ENCODE results near the gene DIS3.
"Not testable (repeated sequence)": the region's sequence is repeated elsewhere in the genome, so short reads cannot be mapped to it uniquely, and the experiment has no call there.

DIS3 gene

DNA sequence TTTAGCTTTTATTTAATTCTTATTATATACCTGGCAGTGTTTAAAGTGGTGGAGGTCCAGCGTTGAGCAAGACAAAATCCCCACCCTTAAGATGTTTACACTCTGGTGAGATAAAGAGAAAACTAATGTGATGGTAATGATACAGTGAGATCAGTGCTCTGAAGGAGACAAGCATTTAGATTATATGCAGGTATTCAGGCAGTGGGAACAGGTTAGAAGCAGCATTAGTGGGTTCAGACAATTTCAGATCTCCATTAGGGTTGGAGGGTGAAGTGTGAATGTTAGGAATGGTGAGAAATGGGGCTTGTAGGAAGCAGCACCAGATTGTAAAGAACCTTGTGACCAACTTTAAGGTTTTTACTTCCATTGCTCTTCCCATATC, 39.2 kb upstream of the DIS3 start:
- Histone ChIP-seq H3K4me1 (ENCODE audit: low read length) (no peaks in the 10 kb centered on the region), H3K9me2 (replicated peaks; ENCODE audit: insufficient read depth, low read length) (no peaks in the 10 kb centered on the region), H3K9me3 (replicated peaks; ENCODE audit: insufficient read depth, low read length) (no peaks in the 10 kb centered on the region), H3K27ac (ENCODE audit: low read length) (no peak overlapping the region), H3K27me3 (replicated peaks; ENCODE audit: insufficient read depth, low read length) (no peaks in the 10 kb centered on the region), H3K79me2 (ENCODE audit: low read length) (no peaks in the 10 kb centered on the region), H3K9ac (ENCODE audit: low read length) (no peak overlapping the region), H3K36me3 (replicated peaks; ENCODE audit: insufficient read depth, low read length) (no peaks in the 10 kb centered on the region), H3K4me2 (ENCODE audit: low read depth, low read length) (no peak overlapping the region), H4K20me1 (ENCODE audit: insufficient read depth, low read length) (no peaks in the 10 kb centered on the region), H2AFZ (ENCODE audit: low read length) (no peak overlapping the region), H3K4me3 (ENCODE audit: low read length) (no peak overlapping the region), H3F3A (ENCODE audit: insufficient read depth, low read length) (no peaks in the 10 kb centered on the region)
- DNase-seq: no peak
- TF ChIP-seq EZH2phosphoT487 (IDR thresholded peaks at IDR 0.05; ENCODE audit: low read length) (no peak), EZH2 (optimal IDR thresholded peaks at IDR 0.05; ENCODE audit: low read depth, low read length) (no peak)
- TF ChIP-seq, protein P1, sequence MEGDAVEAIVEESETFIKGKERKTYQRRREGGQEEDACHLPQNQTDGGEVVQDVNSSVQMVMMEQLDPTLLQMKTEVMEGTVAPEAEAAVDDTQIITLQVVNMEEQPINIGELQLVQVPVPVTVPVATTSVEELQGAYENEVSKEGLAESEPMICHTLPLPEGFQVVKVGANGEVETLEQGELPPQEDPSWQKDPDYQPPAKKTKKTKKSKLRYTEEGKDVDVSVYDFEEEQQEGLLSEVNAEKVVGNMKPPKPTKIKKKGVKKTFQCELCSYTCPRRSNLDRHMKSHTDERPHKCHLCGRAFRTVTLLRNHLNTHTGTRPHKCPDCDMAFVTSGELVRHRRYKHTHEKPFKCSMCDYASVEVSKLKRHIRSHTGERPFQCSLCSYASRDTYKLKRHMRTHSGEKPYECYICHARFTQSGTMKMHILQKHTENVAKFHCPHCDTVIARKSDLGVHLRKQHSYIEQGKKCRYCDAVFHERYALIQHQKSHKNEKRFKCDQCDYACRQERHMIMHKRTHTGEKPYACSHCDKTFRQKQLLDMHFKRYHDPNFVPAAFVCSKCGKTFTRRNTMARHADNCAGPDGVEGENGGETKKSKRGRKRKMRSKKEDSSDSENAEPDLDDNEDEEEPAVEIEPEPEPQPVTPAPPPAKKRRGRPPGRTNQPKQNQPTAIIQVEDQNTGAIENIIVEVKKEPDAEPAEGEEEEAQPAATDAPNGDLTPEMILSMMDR (IDR thresholded peaks at IDR 0.05; ENCODE audit: low read length): no peak

DNA sequence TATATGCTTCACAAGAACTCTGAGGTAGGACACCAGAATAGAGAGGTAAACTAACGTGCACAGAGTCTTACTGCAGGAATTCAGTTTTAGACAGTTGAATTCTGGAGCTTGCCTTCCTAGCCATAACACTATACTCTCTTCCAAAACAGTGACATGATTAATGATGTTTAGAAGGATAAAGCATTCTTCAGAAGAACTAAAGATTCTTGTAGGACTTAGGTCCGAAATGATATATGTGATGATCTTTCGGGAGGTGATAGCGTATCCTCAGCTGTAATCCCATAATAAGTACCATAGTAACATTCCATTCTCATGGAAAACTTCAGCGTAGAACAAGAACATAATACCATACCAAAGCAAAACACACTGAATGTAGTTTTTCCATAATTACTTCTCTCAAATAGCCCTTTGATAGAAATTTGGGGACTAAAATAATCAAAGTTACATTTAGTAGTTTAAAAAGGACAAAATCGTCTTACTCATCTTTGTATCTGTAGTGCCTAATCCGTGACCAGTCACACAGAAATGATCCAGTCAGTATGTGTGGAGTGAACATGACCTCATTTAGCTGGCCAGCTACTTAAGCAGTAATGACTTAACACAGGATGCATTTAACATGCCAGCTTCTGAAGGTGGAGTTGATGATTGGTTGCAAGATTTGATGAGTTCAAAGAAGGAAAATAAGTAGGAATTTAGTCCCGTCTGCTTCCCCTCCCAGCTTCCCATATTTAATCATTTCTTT, 38.6 kb upstream of the DIS3 start:
- no peak overlapping the region for H3K9ac ChIP-seq (ENCODE audit: low read length)
- no peak for DNase-seq
- no peaks in the 10 kb centered on the region for H3K9me2 ChIP-seq (replicated peaks; ENCODE audit: insufficient read depth, low read length)
- H2AFZ ChIP-seq (ENCODE audit: low read length): no peak overlapping the region
- H3K9me3 ChIP-seq (replicated peaks; ENCODE audit: insufficient read depth, low read length): no peaks in the 10 kb centered on the region
- H4K20me1 ChIP-seq (ENCODE audit: insufficient read depth, low read length): no peaks in the 10 kb centered on the region
- H3K27me3 ChIP-seq (replicated peaks; ENCODE audit: insufficient read depth, low read length): no peaks in the 10 kb centered on the region
- TF ChIP-seq EZH2 (optimal IDR thresholded peaks at IDR 0.05; ENCODE audit: low read depth, low read length): no peak
- TF ChIP-seq, protein P1 (IDR thresholded peaks at IDR 0.05; ENCODE audit: low read length): no peak
- TF ChIP-seq EZH2phosphoT487 (IDR thresholded peaks at IDR 0.05; ENCODE audit: low read length): no peak
- H3K4me1 ChIP-seq (ENCODE audit: low read length): no peaks in the 10 kb centered on the region
- no peak overlapping the region for H3K4me2 ChIP-seq (ENCODE audit: low read depth, low read length)
- no peak overlapping the region for H3K27ac ChIP-seq (ENCODE audit: low read length)
- no peaks in the 10 kb centered on the region for H3K36me3 ChIP-seq (replicated peaks; ENCODE audit: insufficient read depth, low read length)
- no peaks in the 10 kb centered on the region for H3F3A ChIP-seq (ENCODE audit: insufficient read depth, low read length)
- no peak overlapping the region for H3K4me3 ChIP-seq (ENCODE audit: low read length)
- no peaks in the 10 kb centered on the region for H3K79me2 ChIP-seq (ENCODE audit: low read length)

DNA sequence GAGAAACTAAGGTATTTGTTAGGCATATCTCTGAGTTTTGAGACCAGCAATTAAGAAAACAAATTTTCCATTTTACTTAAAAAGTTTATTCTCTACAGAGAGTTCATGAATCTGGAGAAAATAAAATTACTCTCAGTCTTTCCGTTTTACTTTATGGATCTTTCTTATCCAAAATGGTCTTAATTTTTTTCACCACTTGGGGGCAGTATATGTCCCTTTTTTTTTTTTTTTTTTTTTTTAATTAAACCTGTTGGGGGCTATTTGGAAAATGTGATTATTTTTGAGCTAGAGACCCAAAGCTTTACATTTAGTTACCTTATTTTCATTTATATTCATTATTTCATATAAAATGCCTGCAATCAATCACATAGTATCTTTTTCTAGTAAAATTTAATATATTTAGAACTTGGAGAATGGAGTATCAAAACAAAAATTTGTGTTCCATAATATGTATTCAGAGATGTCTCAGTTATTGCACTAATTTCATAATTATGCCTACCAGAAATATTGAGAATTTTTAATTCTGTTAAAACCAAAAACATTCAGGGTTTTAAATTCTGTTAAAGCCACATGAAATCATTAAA, 27.3 kb upstream of the DIS3 start:
- Histone ChIP-seq H3F3A (ENCODE audit: insufficient read depth, low read length) (no peaks in the 10 kb centered on the region), H3K27me3 (replicated peaks; ENCODE audit: insufficient read depth, low read length) (no peaks in the 10 kb centered on the region)

DNA sequence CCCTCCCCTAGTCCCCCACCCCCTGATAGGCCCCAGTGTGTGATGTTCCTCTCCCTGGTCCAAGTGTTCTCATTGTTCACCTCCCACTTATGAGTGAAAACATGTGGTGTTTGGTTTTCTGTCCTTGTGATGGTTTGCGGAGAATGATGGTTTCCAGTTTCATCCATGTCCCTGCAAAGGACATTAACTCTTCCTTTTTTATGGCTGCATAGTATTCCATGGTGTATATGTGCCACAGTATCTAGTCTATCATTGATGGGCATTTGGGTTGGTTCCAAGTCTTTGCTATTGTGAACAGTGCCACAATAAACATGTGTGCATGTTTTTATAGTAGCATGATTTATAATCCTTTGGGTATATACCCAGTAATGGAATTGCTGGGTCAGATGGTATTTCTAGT, 24.8 kb upstream of the DIS3 start:
- DNase-seq; H3K9me3 ChIP-seq (replicated peaks; ENCODE audit: insufficient read depth, low read length); H3K4me2 ChIP-seq (ENCODE audit: low read depth, low read length); H3K36me3 ChIP-seq (replicated peaks; ENCODE audit: insufficient read depth, low read length); H4K20me1 ChIP-seq (ENCODE audit: insufficient read depth, low read length); H3K27me3 ChIP-seq (replicated peaks; ENCODE audit: insufficient read depth, low read length); H2AFZ ChIP-seq (ENCODE audit: low read length); H3K4me1 ChIP-seq (ENCODE audit: low read length); H3K9ac ChIP-seq (ENCODE audit: low read length); H3F3A ChIP-seq (ENCODE audit: insufficient read depth, low read length); H3K27ac ChIP-seq (ENCODE audit: low read length); H3K4me3 ChIP-seq (ENCODE audit: low read length); H3K9me2 ChIP-seq (replicated peaks; ENCODE audit: insufficient read depth, low read length); H3K79me2 ChIP-seq (ENCODE audit: low read length): not testable (repeated sequence)

More for the DNA sequence above, 27.3 kb upstream of the DIS3 start:
- no peak overlapping the region for H3K4me3 ChIP-seq (ENCODE audit: low read length)
- no peak overlapping the region for H2AFZ ChIP-seq (ENCODE audit: low read length)
- no peaks in the 10 kb centered on the region for H3K9me2 ChIP-seq (replicated peaks; ENCODE audit: insufficient read depth, low read length)
- no peak overlapping the region for H3K9ac ChIP-seq (ENCODE audit: low read length)
- DNase-seq: peak; percentile 11
- H3K36me3 ChIP-seq (replicated peaks; ENCODE audit: insufficient read depth, low read length): no peaks in the 10 kb centered on the region
- no peak overlapping the region for H3K27ac ChIP-seq (ENCODE audit: low read length)
- no peak overlapping the region for H3K4me2 ChIP-seq (ENCODE audit: low read depth, low read length)
- TF ChIP-seq, protein P1 (IDR thresholded peaks at IDR 0.05; ENCODE audit: low read length): peak; percentile 23; the same call in 1 of the 2 replicates
- no peak for TF ChIP-seq EZH2 (optimal IDR thresholded peaks at IDR 0.05; ENCODE audit: low read depth, low read length)
- TF ChIP-seq EZH2phosphoT487 (IDR thresholded peaks at IDR 0.05; ENCODE audit: low read length): no peak
- no peaks in the 10 kb centered on the region for H4K20me1 ChIP-seq (ENCODE audit: insufficient read depth, low read length)
- H3K9me3 ChIP-seq (replicated peaks; ENCODE audit: insufficient read depth, low read length): no peaks in the 10 kb centered on the region
- no peaks in the 10 kb centered on the region for H3K4me1 ChIP-seq (ENCODE audit: low read length)
- H3K79me2 ChIP-seq (ENCODE audit: low read length): no peaks in the 10 kb centered on the region
